Activated T-helper 17 cell treated with anti-CD3 and anti-CD28 coated beads, Interleukin-2, amount 50 U/mL, for 72 hours (primary cell): ENCODE results near the gene EDC3. TPM values are rescaled to one million over a fixed set of nuclear protein-coding genes. Genes with fewer than 3 reads are reported as not detected.

Experiments
- ATAC-seq: fragments of 150-1000 bp; cut with Tn5 transposase; replicated peaks from 2 replicates; pipeline ENCODE4 v1.10.0; 2021; ENCODE audit warnings: mild to moderate bottlenecking, moderate library complexity
- H3K27ac Mint-ChIP-seq: one replicate; pipeline ENCODE4 v1.8.0; 2022; ENCODE audit warnings: mixed read lengths
- H3K27me3 Mint-ChIP-seq: one replicate; pipeline ENCODE4 v1.8.0; 2022; ENCODE audit warnings: mixed read lengths
- H3K36me3 Mint-ChIP-seq: one replicate; pipeline ENCODE4 v1.8.0; 2022; ENCODE audit warnings: low read depth, mild to moderate bottlenecking, mixed read lengths
- H3K4me1 Mint-ChIP-seq: one replicate; pipeline ENCODE4 v1.8.0; 2022; ENCODE audit warnings: mixed read lengths
- H3K4me3 Mint-ChIP-seq: one replicate; pipeline ENCODE4 v1.8.0; 2022; ENCODE audit warnings: mild to moderate bottlenecking, mixed read lengths
- H3K9me3 Mint-ChIP-seq: one replicate; pipeline ENCODE4 v1.8.0; 2022; ENCODE audit warnings: mixed read lengths
- total RNA-seq, 2 donors: library from RNA; stranded (reverse); gene quantifications; one replicate each; pipeline ENCODE4 v1.2.3, GENCODE V29; 2022

EDC3 gene
- total RNA-seq, 2 donors from 2014 or later: 47.9 to 56.0 TPM

GRCh38 chr15:74648051-74648842, 47.6 kb downstream of the EDC3 start:
- Mint-ChIP-seq H3K27me3 (no peaks in the 10 kb centered on the region), H3K9me3 (no peaks in the 10 kb centered on the region), H3K4me1 (peaks cover 17% of the 10 kb centered on the region), H3K4me3 (no peak overlapping the region), H3K27ac (peak overlapping the region; percentile 13), H3K36me3 (peaks cover 44% of the 10 kb centered on the region)
- no peak for ATAC-seq

GRCh38 chr15:74646480-74646879, 49.3 kb downstream of the EDC3 start:
- Mint-ChIP-seq H3K27me3 (no peaks in the 10 kb centered on the region), H3K4me1 (peaks cover 19% of the 10 kb centered on the region), H3K4me3 (no peak overlapping the region), H3K36me3 (peaks cover 44% of the 10 kb centered on the region), H3K27ac (no peak overlapping the region), H3K9me3 (no peaks in the 10 kb centered on the region)
- ATAC-seq: no peak

GRCh38 chr15:74643665-74644204, 52.1 kb downstream of the EDC3 start:
- no peaks in the 10 kb centered on the region for H3K27me3 Mint-ChIP-seq
- no peak for ATAC-seq
- peaks cover 57% of the 10 kb centered on the region for H3K36me3 Mint-ChIP-seq
- H3K9me3 Mint-ChIP-seq: no peaks in the 10 kb centered on the region
- H3K4me1 Mint-ChIP-seq: peaks cover 10% of the 10 kb centered on the region
- H3K27ac Mint-ChIP-seq: peak overlapping the region; percentile 20
- no peak overlapping the region for H3K4me3 Mint-ChIP-seq

GRCh38 chr15:74642734-74643664, 52.8 kb downstream of the EDC3 start:
- Mint-ChIP-seq H3K27me3 (no peaks in the 10 kb centered on the region), H3K4me1 (peaks cover 6% of the 10 kb centered on the region), H3K9me3 (no peaks in the 10 kb centered on the region), H3K36me3 (peaks cover 57% of the 10 kb centered on the region), H3K4me3 (no peak overlapping the region), H3K27ac (peak overlapping the region; percentile 20)
- no peak for ATAC-seq

DNA sequence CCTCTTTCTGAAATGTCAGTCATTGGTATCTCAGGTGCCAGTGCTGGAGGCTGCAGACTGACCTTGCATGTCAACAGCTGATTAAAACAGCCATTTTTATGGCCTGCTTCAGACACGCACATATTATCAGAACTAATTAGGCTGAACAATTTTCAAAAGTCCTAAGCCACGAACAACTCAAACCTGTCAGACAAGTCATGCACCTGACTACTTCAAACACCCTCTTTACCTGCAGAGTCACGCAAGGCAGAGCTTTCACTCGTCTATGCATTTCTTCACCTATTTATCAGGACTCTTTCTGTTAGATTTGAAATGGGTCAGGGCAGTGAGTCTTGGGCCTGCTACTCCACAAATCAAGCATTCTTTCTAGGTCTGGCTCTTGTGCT, 53.5 kb downstream of the EDC3 start:
- no peak for ATAC-seq
- Mint-ChIP-seq H3K27ac (no peak overlapping the region), H3K36me3 (peaks cover 61% of the 10 kb centered on the region), H3K27me3 (no peaks in the 10 kb centered on the region), H3K4me3 (no peak overlapping the region), H3K9me3 (no peaks in the 10 kb centered on the region), H3K4me1 (peaks cover 6% of the 10 kb centered on the region)

DNA sequence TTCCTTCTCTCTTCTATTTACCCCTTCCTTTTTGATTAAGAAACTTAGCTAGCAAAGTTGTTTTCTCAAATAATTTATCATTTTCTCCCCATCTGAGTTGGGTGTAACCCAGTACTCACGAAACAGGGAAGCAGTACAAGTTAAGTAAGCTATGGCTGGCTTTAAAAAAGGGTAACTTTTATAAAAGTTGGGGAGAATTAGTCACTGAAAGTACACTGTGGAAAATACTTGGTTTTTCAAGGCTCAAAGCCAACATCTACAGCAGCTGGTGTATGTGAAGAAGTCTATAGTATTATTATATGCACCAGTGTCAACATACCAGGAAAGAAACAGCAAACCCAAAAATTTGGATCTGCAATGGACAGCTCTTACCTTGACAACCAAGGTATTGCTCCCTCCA, 54.7 kb downstream of the EDC3 start:
- peak overlapping the region; percentile 67 for H3K27ac Mint-ChIP-seq
- no peak for ATAC-seq
- no peaks in the 10 kb centered on the region for H3K27me3 Mint-ChIP-seq
- H3K36me3 Mint-ChIP-seq: peaks cover 65% of the 10 kb centered on the region
- H3K4me1 Mint-ChIP-seq: peaks cover 7% of the 10 kb centered on the region
- no peak overlapping the region for H3K4me3 Mint-ChIP-seq
- no peaks in the 10 kb centered on the region for H3K9me3 Mint-ChIP-seq

- Mint-ChIP-seq H3K36me3 (peaks cover 90% of the 10 kb centered on the region), H3K4me3 (no peak overlapping the region), H3K27me3 (no peaks in the 10 kb centered on the region), H3K4me1 (peaks cover 6% of the 10 kb centered on the region), H3K27ac (peak overlapping the region; percentile 17), H3K9me3 (no peaks in the 10 kb centered on the region)
- ATAC-seq: no peak
These were observed 58.8 kb downstream of the EDC3 start for GRCh38 chr15:74636984-74637383.

DNA sequence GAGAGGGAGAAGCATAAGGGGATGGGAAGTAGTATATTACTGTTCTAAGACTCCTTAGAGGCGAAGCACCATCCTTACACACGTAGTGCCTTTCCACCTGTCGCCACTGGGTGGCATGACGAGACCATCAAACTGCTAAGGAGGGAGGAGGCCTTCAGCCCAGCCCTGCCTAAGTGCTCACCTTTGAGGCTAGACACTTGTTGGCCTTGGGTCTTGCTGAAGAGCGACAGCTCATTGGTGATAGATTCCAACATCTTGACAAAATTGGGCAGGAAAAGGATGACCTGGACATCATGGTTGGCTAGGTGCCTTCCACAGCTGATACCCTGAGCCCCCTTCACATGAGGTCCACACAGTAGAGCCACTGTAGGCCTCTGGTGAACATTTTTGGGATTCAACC, 60.6 kb downstream of the EDC3 start:
- ATAC-seq: peak; percentile 85
- Mint-ChIP-seq H3K4me1 (peaks cover 6% of the 10 kb centered on the region), H3K9me3 (no peaks in the 10 kb centered on the region), H3K27ac (peak overlapping the region; percentile 0), H3K36me3 (peaks cover 81% of the 10 kb centered on the region), H3K27me3 (no peaks in the 10 kb centered on the region), H3K4me3 (no peak overlapping the region)

DNA sequence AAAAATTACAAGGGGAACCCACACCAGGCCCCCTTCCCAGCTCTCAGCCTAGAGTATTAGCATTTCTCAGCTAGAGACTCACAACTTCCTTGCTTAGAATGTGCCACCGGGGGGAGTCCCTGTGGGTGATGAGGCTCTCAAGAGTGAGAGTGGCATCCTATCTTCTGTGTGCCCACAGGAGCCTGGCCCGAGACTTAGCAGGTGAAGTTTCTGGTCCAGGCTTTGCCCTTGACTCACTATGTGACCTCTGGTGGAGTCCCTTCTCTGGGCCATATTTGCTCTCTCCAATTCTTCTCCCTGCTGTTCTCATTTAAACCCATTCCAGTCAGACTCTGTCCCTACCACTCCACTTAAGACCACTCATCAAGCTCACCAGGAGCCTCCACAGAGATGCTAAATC, 62.0 kb downstream of the EDC3 start:
- H3K9me3 Mint-ChIP-seq: no peaks in the 10 kb centered on the region
- H3K27ac Mint-ChIP-seq: no peak overlapping the region
- ATAC-seq: no peak
- peaks cover 6% of the 10 kb centered on the region for H3K4me1 Mint-ChIP-seq
- peaks cover 81% of the 10 kb centered on the region for H3K36me3 Mint-ChIP-seq
- no peak overlapping the region for H3K4me3 Mint-ChIP-seq
- no peaks in the 10 kb centered on the region for H3K27me3 Mint-ChIP-seq

- no peak for ATAC-seq
- Mint-ChIP-seq H3K27ac (no peak overlapping the region), H3K27me3 (no peaks in the 10 kb centered on the region), H3K4me1 (peaks cover 6% of the 10 kb centered on the region), H3K36me3 (peaks cover 81% of the 10 kb centered on the region), H3K9me3 (no peaks in the 10 kb centered on the region), H3K4me3 (no peak overlapping the region)
These were observed 63.2 kb downstream of the EDC3 start for GRCh38 chr15:74632601-74633000.

DNA sequence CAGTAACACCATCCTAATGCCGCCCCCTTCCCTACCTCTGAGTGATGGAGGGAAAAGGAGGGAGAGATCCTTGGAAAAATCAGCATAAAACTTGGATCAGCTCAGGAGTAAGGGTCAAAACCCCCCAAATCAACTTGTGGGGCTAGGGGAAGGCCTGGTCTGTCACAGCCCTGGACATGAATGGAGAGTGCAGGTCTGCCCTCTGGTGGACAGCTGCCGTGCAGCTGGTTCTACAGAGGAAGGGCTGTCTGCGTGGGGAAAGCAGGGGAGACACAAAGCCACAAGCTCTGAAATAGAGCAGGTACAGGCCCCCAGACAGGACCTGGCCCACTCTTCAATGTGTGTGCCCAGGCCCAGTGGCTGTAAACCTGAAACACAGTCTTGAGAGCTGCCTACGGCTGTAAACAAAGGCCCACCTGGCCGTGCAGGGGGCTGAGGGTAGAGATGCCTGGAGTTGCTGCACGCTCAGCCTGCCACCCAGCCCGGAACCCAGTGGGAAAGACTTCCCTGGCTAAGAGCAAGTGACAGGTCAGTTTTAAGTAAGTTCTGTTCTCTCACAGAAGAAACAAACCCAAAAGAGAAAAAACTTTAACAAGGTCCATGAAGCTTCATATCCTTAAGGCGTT, 63.8 kb downstream of the EDC3 start:
- peak; percentile 63 for ATAC-seq
- peaks cover 6% of the 10 kb centered on the region for H3K4me1 Mint-ChIP-seq

DNA sequence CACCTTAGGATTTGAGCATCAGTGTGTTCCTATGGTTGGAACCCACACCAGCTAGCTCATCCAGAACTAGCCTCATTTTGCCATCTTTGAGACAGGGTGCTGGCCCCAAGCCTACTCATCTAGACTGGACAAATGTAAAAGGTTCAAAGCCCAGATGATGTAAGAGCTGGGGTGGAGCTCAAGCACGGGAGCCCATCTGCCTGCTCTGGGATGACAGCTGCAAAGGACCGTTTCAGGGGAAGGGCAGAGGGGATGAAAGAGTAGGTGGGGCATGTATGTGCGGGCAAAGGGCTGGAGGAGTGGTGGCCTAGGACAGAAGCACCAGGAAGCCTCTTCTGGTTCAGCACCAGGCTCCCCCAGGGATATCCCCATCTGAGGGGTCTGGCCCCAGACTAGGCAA, 64.4 kb downstream of the EDC3 start:
- Mint-ChIP-seq H3K9me3 (no peaks in the 10 kb centered on the region), H3K4me1 (peaks cover 6% of the 10 kb centered on the region), H3K36me3 (peaks cover 81% of the 10 kb centered on the region), H3K27me3 (no peaks in the 10 kb centered on the region), H3K27ac (peak overlapping the region; percentile 70), H3K4me3 (no peak overlapping the region)
- no peak for ATAC-seq

More for the DNA sequence above, 63.8 kb downstream of the EDC3 start:
- Mint-ChIP-seq H3K36me3 (peaks cover 81% of the 10 kb centered on the region), H3K27ac (peak overlapping the region; percentile 70), H3K4me3 (no peak overlapping the region), H3K9me3 (no peaks in the 10 kb centered on the region), H3K27me3 (no peaks in the 10 kb centered on the region)

DNA sequence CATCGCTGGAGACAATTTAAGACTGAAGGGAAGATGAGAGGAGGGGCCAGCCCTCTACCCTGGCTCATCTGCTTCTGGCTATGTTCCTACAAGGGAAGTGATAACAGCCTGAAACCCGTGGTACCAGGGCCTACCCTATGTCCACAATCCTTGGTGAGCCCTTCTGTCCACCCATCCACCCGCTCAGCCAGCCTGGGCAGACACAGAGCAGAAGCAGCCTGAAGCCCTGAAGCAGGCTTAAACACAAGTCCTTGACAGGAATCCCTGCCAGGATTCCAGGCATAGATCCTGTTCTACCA, 64.8 kb downstream of the EDC3 start:
- Mint-ChIP-seq H3K36me3 (peaks cover 81% of the 10 kb centered on the region), H3K9me3 (no peaks in the 10 kb centered on the region), H3K4me3 (no peak overlapping the region), H3K27me3 (no peaks in the 10 kb centered on the region), H3K4me1 (peaks cover 4% of the 10 kb centered on the region), H3K27ac (peak overlapping the region; percentile 70)
- no peak for ATAC-seq

- no peaks in the 10 kb centered on the region for H3K4me1 Mint-ChIP-seq
- ATAC-seq: no peak
- H3K27ac Mint-ChIP-seq: peak overlapping the region; percentile 70
- H3K4me3 Mint-ChIP-seq: no peak overlapping the region
- no peaks in the 10 kb centered on the region for H3K27me3 Mint-ChIP-seq
- H3K36me3 Mint-ChIP-seq: peaks cover 81% of the 10 kb centered on the region
- H3K9me3 Mint-ChIP-seq: no peaks in the 10 kb centered on the region
These were observed 65.3 kb downstream of the EDC3 start for GRCh38 chr15:74630284-74631086.
